HL-60 (cell line): ENCODE results near the gene UBALD1.
"Not testable (repeated sequence)": the region's sequence is repeated elsewhere in the genome, so short reads cannot be mapped to it uniquely, and the experiment has no call there.

Experiments
- DNase-seq, 2 experiments: peaks; one replicate each; pipeline ENCODE4 v3.0.0-alpha.2; 2010 to 2020; ENCODE audit warnings: low read depth in 1 of 2, low spot score in 1 of 2
- H3K27ac ChIP-seq: fragments of 250-450 bp; sonication (Bioruptor Pico); replicated peaks from 2 replicates; pipeline ENCODE4 v1.5.1; 2020; ENCODE audit warnings: mild to moderate bottlenecking, moderate library complexity
- H3K27me3 ChIP-seq: fragments of 250-450 bp; sonication (Bioruptor Pico); 2 replicates; pipeline ENCODE4 v1.5.1; 2021; ENCODE audit warnings: mild to moderate bottlenecking, moderate library complexity; ENCODE audit not compliant: insufficient read depth, poor library complexity, severe bottlenecking
- H3K4me3 ChIP-seq: replicated peaks from 2 replicates; pipeline ENCODE4 v1.5.1; 2011; ENCODE audit warnings: mild to moderate bottlenecking, control low read depth, low read length; ENCODE audit not compliant: insufficient read depth
- GABPA ChIP-seq: IDR thresholded peaks from 2 replicates; pipeline ENCODE4 v1.6.1; 2012; ENCODE audit warnings: low read depth
- POLR2AphosphoS5 ChIP-seq: IDR thresholded peaks from 2 replicates; pipeline ENCODE4 v1.6.1; 2012; ENCODE audit warnings: low read depth
- REST ChIP-seq: IDR thresholded peaks from 2 replicates; pipeline ENCODE4 v1.6.1; 2012; ENCODE audit warnings: low read depth; ENCODE audit not compliant: insufficient replicate concordance
- SPI1 ChIP-seq: IDR thresholded peaks from 2 replicates; pipeline ENCODE4 v1.6.1; 2012; ENCODE audit warnings: low read depth, mild to moderate bottlenecking, borderline replicate concordance
- TF ChIP-seq, protein P1 (sequence below): IDR thresholded peaks from one replicate; pipeline ENCODE4 v1.5.1; 2011; ENCODE audit warnings: low read length, control low read depth, inconsistent platforms; ENCODE audit not compliant: insufficient read depth

UBALD1 gene

GRCh38 chr16:4651827-4652226 lies 37.1 kb upstream of the UBALD1 start:
- Histone ChIP-seq H3K4me3 (no peak overlapping the region), H3K27me3 (no peaks in the 10 kb centered on the region), H3K27ac (no peak overlapping the region)
- DNase-seq = no peak
- TF ChIP-seq POLR2AphosphoS5 (no peak), REST (no peak), GABPA (no peak), SPI1 (no peak)
- TF ChIP-seq, protein P1, sequence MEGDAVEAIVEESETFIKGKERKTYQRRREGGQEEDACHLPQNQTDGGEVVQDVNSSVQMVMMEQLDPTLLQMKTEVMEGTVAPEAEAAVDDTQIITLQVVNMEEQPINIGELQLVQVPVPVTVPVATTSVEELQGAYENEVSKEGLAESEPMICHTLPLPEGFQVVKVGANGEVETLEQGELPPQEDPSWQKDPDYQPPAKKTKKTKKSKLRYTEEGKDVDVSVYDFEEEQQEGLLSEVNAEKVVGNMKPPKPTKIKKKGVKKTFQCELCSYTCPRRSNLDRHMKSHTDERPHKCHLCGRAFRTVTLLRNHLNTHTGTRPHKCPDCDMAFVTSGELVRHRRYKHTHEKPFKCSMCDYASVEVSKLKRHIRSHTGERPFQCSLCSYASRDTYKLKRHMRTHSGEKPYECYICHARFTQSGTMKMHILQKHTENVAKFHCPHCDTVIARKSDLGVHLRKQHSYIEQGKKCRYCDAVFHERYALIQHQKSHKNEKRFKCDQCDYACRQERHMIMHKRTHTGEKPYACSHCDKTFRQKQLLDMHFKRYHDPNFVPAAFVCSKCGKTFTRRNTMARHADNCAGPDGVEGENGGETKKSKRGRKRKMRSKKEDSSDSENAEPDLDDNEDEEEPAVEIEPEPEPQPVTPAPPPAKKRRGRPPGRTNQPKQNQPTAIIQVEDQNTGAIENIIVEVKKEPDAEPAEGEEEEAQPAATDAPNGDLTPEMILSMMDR = no peak

DNA sequence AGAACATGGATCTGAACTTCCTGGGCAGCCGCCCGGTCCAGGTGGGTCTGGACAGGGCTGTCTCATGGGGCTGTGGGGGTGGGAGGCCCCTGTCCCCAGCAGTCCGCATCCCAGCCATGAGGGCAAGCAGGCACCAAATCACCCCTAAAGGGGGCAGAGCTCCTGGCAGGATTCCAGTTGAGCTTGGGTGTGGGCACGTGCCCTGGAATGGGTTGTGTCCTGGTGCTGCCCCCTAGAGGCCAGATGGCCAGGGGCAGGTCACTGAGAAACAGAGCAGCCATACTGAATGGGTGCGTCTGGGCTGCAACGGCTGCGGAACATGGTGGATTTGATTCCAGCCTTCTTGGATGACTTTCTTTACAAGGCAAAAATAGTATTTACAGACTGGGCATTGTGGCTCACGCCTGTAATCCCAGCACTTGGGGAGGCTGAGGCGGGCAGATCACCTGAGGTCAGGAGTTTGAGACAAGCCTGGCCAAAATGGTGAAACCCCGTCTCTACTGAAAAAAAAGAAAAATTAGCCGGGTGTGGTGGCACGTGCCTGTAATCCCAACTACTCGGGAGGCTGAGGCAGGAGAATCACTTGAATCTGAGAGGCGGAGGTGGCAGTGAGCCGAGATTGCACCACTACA lies 35.9 kb upstream of the UBALD1 start:
- DNase-seq = peak; percentile 78 to 88
- not testable (repeated sequence) for H3K27me3 ChIP-seq, H3K4me3 ChIP-seq
- H3K27ac ChIP-seq = 0 out of 2 replicates have a peak overlapping the region, but pooled peaks have one; percentile 33
- TF ChIP-seq, protein P1 = peak; percentile 95
- TF ChIP-seq POLR2AphosphoS5 = peak; percentile 75

DNA sequence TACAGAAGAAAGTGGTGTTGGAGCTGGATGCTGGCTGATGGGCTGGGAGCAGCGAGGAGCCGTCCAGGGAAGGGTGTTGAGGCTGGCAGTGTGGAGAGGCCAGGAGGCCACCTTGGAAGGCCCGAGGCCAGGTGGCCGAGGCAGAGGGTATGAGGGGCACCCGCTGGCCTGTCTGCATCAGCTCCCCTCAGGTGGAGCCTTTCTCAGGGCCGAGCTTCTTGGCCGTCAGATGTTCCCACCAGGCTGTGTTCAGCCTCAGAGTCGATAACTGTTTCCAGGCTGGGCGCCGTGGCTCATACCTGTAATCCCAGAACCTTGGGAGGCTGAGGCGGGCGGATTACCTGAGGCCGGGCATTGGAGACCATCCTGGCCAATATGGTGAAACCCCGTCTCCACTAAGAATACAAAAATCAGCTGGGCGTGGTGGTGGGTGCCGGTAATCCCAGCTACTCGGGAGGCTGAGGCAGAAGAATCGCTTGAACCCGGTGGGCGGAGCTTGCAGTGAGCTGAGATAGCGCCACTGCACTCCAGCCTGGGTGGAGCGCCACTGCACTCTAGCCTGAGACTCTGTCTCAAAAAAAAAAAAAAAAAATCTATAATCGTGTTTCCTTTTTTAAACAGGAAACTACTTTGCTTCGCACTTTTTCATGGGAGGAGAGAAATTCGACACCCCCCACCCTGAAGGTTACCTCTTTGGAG lies 35.2 kb upstream of the UBALD1 start:
- Histone ChIP-seq H3K27ac (0 out of 2 replicates have a peak overlapping the region, but pooled peaks have one; percentile 33), H3K27me3 (no peaks in the 10 kb centered on the region), H3K4me3 (no peak overlapping the region)
- DNase-seq = no peak
- no peak for TF ChIP-seq REST
- no peak for TF ChIP-seq GABPA
- TF ChIP-seq SPI1 = no peak

DNA sequence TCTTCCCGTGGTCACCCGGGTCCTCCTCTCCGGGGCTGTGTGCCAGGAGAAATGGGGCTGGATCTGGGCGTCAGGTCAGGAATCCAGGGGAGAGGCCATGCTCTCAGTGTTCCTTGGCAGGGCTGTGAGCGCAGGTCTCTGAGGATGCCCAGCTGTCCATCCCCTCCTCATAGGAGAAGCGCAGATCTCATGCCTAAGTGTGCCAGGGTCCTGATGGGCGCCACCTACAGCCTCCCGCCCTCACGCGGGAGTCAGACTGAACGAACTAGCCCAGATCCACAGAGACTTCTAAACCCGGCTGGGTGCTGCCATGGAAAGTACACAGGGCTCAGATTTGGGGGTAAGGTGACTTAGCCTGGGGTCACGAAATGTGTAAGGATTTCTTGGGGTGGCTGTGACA lies 34.2 kb upstream of the UBALD1 start:
- H3K27ac ChIP-seq = no peak overlapping the region
- H3K27me3 ChIP-seq = no peaks in the 10 kb centered on the region
- no peak for DNase-seq
- H3K4me3 ChIP-seq = no peak overlapping the region
- TF ChIP-seq GABPA (no peak), REST (no peak), POLR2AphosphoS5 (no peak), SPI1 (no peak)
- TF ChIP-seq, protein P1 = no peak
